ENCODE data around the gene ARL15.

DNA sequence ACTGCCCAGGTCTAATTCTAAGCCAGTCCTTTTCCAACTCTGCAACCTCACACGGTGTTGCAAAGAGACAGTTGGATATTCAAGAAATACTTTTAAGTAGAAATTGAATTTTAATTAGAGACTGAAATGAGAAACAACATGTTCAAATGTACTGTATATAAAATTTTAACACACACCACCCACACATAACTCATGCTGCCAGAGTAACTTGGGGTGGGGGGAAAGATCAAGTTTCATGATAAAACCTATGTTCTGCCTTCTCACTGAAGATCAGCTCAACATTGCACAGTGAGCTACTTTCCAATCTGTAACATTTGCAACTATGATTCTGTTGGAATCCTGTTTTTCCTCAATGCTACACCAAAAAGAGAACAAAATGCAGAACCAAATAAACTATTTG, 17.5 kb downstream of the ARL15 start:
- no peak for TF ChIP-seq FOXP2 (optimal IDR thresholded peaks at IDR 0.05; ENCODE audit: control extremely low read depth, extremely low read length, insufficient read depth)
- no peak for TF ChIP-seq POLR2AphosphoS5 (IDR thresholded peaks at IDR 0.05; ENCODE audit: borderline replicate concordance, low read depth, low read length)
- TF ChIP-seq EZH2 (IDR thresholded peaks at IDR 0.05) = no peak
